Endothelial cell of umbilical vein (primary cell): ENCODE data around the gene KMT5C. TPM values are rescaled to one million over a fixed set of nuclear protein-coding genes. Genes with fewer than 3 reads are reported as not detected.

Source experiments
- BruUV-seq: library from RNA; stranded (reverse); fragments of 400-500 nt; replicated peaks from 2 replicates; lab custom pipeline; 2021; lab: Mats Ljungman, UMichigan
- CTCF ChIA-PET: fragments of 300-600, 350-600 bp; sonication (Branson Sonifier 250); formaldehyde crosslinking; loops from one replicate; lab custom pipeline; 2021; ENCODE audit warnings: antibody characterized with exemption, inconsistent platforms; lab: Charles Lee
- POLR2A ChIA-PET: fragments of 300-600, 350-600 bp; sonication (Branson Sonifier 250); formaldehyde crosslinking; loops from one replicate; lab custom pipeline; 2021; ENCODE audit warnings: antibody characterized with exemption, inconsistent platforms; lab: Charles Lee
- DNase-seq: peaks from one replicate; pipeline ENCODE4 v3.0.0-alpha.2; 2011; ENCODE audit warnings: low read depth, low spot score
- FAIRE-seq: peaks from 2 replicates; lab custom pipeline; 2011; peaks lifted over from hg19 to GRCh38; lab: Jason Lieb, UNC
- H2AFZ ChIP-seq: 2 replicates; pipeline ENCODE4 v1.6.0; 2012; ENCODE audit warnings: low read depth, low read length, control low read depth, inconsistent platforms
- H3K27ac ChIP-seq: 2 replicates; pipeline ENCODE4 v1.5.1; 2011; ENCODE audit warnings: low read depth, mild to moderate bottlenecking, control low read depth, low read length, moderate library complexity; ENCODE audit not compliant: insufficient read depth
- H3K27me3 ChIP-seq, 2 experiments: 2 replicates each; pipeline versions ENCODE4 v1.6.0 to v1.6.1; 2011; ENCODE audit warnings: low read length in 2 of 2, mixed read lengths in 1 of 2; ENCODE audit not compliant: control insufficient read depth in 2 of 2, insufficient read depth in 2 of 2
- H3K36me3 ChIP-seq, 2 experiments: 2 replicates in 1 of 2; 3 replicates in 1 of 2; pipeline ENCODE4 v1.5.1; 2011; ENCODE audit warnings: low read length in 2 of 2, mild to moderate bottlenecking in 1 of 2, moderate library complexity in 1 of 2; ENCODE audit not compliant: control insufficient read depth in 2 of 2, insufficient read depth in 2 of 2; ENCODE audit errors: extremely low read depth in 1 of 2
- H3K4me1 ChIP-seq: 3 replicates; pipeline ENCODE4 v1.5.1; 2011; ENCODE audit warnings: mild to moderate bottlenecking, low read length; ENCODE audit not compliant: control insufficient read depth, insufficient read depth; ENCODE audit errors: extremely low read depth
- H3K4me2 ChIP-seq: 2 replicates; pipeline ENCODE4 v1.6.1; 2011; ENCODE audit warnings: low read length, control low read depth, mixed read lengths; ENCODE audit not compliant: insufficient read depth
- H3K4me3 ChIP-seq, 3 experiments: fragments of 200-600 bp in 1 of 3; sonication (generic), shearing (Covaris generic) in 1 of 3; replicated peaks in 1 of 3; 2 replicates each; pipeline ENCODE4 v1.5.1; 2011 to 2016; ENCODE audit warnings: control low read depth in 3 of 3, low read length in 3 of 3, mild to moderate bottlenecking in 2 of 3, inconsistent platforms in 1 of 3, low read depth in 1 of 3, moderate library complexity in 1 of 3; ENCODE audit not compliant: insufficient read depth in 1 of 3
- H3K79me2 ChIP-seq: 2 replicates; pipeline ENCODE4 v1.6.0; 2012; ENCODE audit warnings: low read length, inconsistent platforms; ENCODE audit not compliant: control insufficient read depth, insufficient read depth
- H3K9ac ChIP-seq: replicated peaks from 2 replicates; pipeline ENCODE3; 2011; ENCODE audit warnings: low read length, control low read depth; ENCODE audit not compliant: insufficient read depth; ENCODE audit errors: extremely low read depth
- H3K9me1 ChIP-seq: replicated peaks from 3 replicates; pipeline ENCODE4 v1.6.0; 2011; ENCODE audit warnings: mild to moderate bottlenecking, low read length; ENCODE audit not compliant: control insufficient read depth, insufficient read depth; ENCODE audit errors: extremely low read depth
- H3K9me3 ChIP-seq: replicated peaks from 2 replicates; pipeline ENCODE4 v1.5.1; 2012; ENCODE audit warnings: low read length, inconsistent platforms; ENCODE audit not compliant: control insufficient read depth, insufficient read depth
- H4K20me1 ChIP-seq: replicated peaks from 2 replicates; pipeline ENCODE3; 2011; ENCODE audit warnings: mild to moderate bottlenecking, low read length; ENCODE audit not compliant: control insufficient read depth, insufficient read depth; ENCODE audit errors: extremely low read depth
- EZH2 ChIP-seq: IDR thresholded peaks from 2 replicates; pipeline ENCODE4 v1.6.1; 2012; ENCODE audit warnings: borderline replicate concordance, low read depth, mild to moderate bottlenecking, moderate library complexity, low read length, inconsistent platforms; ENCODE audit not compliant: severe bottlenecking
- FOS ChIP-seq: IDR thresholded peaks from 2 replicates; pipeline ENCODE4 v1.6.1; 2011; ENCODE audit warnings: mild to moderate bottlenecking, low read length, moderate library complexity, borderline replicate concordance; ENCODE audit not compliant: insufficient read depth
- GATA2 ChIP-seq: IDR thresholded peaks from 2 replicates; pipeline ENCODE4 v1.7.0; 2011; ENCODE audit warnings: low read depth, mild to moderate bottlenecking, moderate library complexity, mixed read lengths, low read length; ENCODE audit not compliant: insufficient read length, insufficient read depth
- JUN ChIP-seq: IDR thresholded peaks from 2 replicates; pipeline ENCODE4 v1.6.1; 2011; ENCODE audit warnings: borderline replicate concordance, low read depth; ENCODE audit not compliant: insufficient read length, insufficient read depth
- MYC ChIP-seq: IDR thresholded peaks from one replicate; pipeline ENCODE4 v1.6.1; 2011; ENCODE audit warnings: mild to moderate bottlenecking, low read depth, low read length
- POLR2A ChIP-seq: IDR thresholded peaks from 2 replicates; pipeline ENCODE4 v1.6.1; 2012; ENCODE audit warnings: low read depth, mild to moderate bottlenecking, control low read depth, low read length
- POLR2AphosphoS5 ChIP-seq: IDR thresholded peaks from 2 replicates; pipeline ENCODE4 v1.6.1; 2012; ENCODE audit warnings: low read depth, mild to moderate bottlenecking, control low read depth, low read length, moderate library complexity; ENCODE audit not compliant: insufficient read depth
- dilution Hi-C: fragments of 300-500 bp; cut with MboI; formaldehyde crosslinking; loops from one replicate; pipeline ENCODE4 v1.15.0; 2019; ENCODE audit warnings: low sequenced_read_pairs; ENCODE audit not compliant: extremely low pct_ligation_motif_present
- intact Hi-C: fragments of 100-400 bp; cut with micrococcal nuclease; formaldehyde crosslinking; loops from one replicate; pipeline ENCODE4 v1.10.0; 2022
- polyA plus RNA-seq, 4 experiments: library from polyadenylated mRNA; depleted of rRNA in 3 of 4; stranded (reverse) in 3 of 4; unstranded in 1 of 4; fragments of >200 nt; gene quantifications; 2 replicates each; pipeline versions ENCODE4 v1.2.1 to v1.2.3, GENCODE V29; 2011 to 2012; ENCODE audit warnings: missing spikeins in 1 of 4
- total RNA-seq: library from RNA; stranded (reverse); gene quantifications from 2 replicates; pipeline ENCODE4 v1.2.3, GENCODE V29; 2021
- TF ChIP-seq, protein P1 (sequence below), 2 donors: IDR thresholded peaks; 1 replicate in 1 of 2; 2 replicates in 1 of 2; pipeline ENCODE4 v1.5.1; 2011; ENCODE audit warnings: low read length in 2 of 2, mild to moderate bottlenecking in 2 of 2, moderate library complexity in 2 of 2, control low read depth in 1 of 2, inconsistent platforms in 1 of 2, low read depth in 1 of 2; ENCODE audit not compliant: insufficient read depth in 1 of 2; ENCODE audit errors: extremely low read depth in 1 of 2
- TF ChIP-seq, protein P2 (sequence below): IDR thresholded peaks from 2 replicates; pipeline ENCODE4 v1.6.1; 2011; ENCODE audit not compliant: insufficient read depth, insufficient read length

Gene KMT5C
- total and polyA plus RNA-seq, 2 donors (not counting 3 experiments of a cell fraction or from before 2014, with no cell fraction given), result 7.2 to 13.5 TPM

- H3K4me1 ChIP-seq, result no peaks in the 10 kb centered on the region
- no peak overlapping the region for H3K9ac ChIP-seq
- DNase-seq (no peak), FAIRE-seq (no peak)
- no peak overlapping the region for H3K27ac ChIP-seq
- no peaks in the 10 kb centered on the region for H3K9me3 ChIP-seq
- H4K20me1 ChIP-seq, result no peaks in the 10 kb centered on the region
- dilution Hi-C loops (no loop called here), intact Hi-C loops (loop anchor here (1.0 to 5.0 kb wide), 3 partner anchors 83 to 160 kb away; partner anchors contain the start of gene RPL28)
- POLR2A ChIA-PET, result interaction anchor here (1.3 kb wide), 1 partner anchor 106 kb away, joined by 4 read pairs; the partner anchor contains the start of gene UBE2S
- H3K4me2 ChIP-seq, result peak overlapping the region; percentile 52
- no peaks in the 10 kb centered on the region for H3K9me1 ChIP-seq
- no TSS peak for BruUV-seq
- H3K27me3 ChIP-seq, result peaks cover 0 to 3% of the 10 kb centered on the region in 2 experiments
- peak overlapping the region; percentile 98 for H2AFZ ChIP-seq
- CTCF ChIA-PET, result interaction anchor here (0.7 to 3.8 kb wide), 24 partner anchors 8 to 202 kb away, joined by 3 to 51 read pairs (median 7); partner anchors contain the start of genes HSPBP1, KMT5C, PPP6R1 and RPL28
- no peaks in the 10 kb centered on the region for H3K79me2 ChIP-seq
- no peak overlapping the region for H3K4me3 ChIP-seq
- H3K36me3 ChIP-seq, result no peaks in the 10 kb centered on the region
- TF ChIP-seq EZH2 (no peak), GATA2 (no peak), POLR2A (no peak), JUN (no peak), MYC (no peak), FOS (no peak), POLR2AphosphoS5 (no peak)
- TF ChIP-seq, protein P1, sequence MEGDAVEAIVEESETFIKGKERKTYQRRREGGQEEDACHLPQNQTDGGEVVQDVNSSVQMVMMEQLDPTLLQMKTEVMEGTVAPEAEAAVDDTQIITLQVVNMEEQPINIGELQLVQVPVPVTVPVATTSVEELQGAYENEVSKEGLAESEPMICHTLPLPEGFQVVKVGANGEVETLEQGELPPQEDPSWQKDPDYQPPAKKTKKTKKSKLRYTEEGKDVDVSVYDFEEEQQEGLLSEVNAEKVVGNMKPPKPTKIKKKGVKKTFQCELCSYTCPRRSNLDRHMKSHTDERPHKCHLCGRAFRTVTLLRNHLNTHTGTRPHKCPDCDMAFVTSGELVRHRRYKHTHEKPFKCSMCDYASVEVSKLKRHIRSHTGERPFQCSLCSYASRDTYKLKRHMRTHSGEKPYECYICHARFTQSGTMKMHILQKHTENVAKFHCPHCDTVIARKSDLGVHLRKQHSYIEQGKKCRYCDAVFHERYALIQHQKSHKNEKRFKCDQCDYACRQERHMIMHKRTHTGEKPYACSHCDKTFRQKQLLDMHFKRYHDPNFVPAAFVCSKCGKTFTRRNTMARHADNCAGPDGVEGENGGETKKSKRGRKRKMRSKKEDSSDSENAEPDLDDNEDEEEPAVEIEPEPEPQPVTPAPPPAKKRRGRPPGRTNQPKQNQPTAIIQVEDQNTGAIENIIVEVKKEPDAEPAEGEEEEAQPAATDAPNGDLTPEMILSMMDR (IDR thresholded peaks at IDR 0.05; ENCODE audit: extremely low read depth in 1 of 2, insufficient read depth in 1 of 2, low read depth in 1 of 2, low read length in 2 of 2), result no peak
- TF ChIP-seq, protein P2, sequence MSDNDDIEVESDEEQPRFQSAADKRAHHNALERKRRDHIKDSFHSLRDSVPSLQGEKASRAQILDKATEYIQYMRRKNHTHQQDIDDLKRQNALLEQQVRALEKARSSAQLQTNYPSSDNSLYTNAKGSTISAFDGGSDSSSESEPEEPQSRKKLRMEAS, result no peak
Measured at GRCh38 chr19:55302318-55302703, 37.4 kb upstream of the KMT5C start.
